ENCODE results near the gene DNAL1.

The DNAL1 gene

GRCh38 chr14:73744874-73745529 is 100.2 kb downstream of the DNAL1 start:
- DNase-seq (ENCODE audit: low read depth) = no peak

- DNase-seq (ENCODE audit: low read depth) = no peak
Observed at GRCh38 chr14:73745571-73746519, 101.1 kb downstream of the DNAL1 start.

- DNase-seq (ENCODE audit: low read depth) = no peak
Observed at GRCh38 chr14:73746520-73747378, 102.0 kb downstream of the DNAL1 start.

- DNase-seq (ENCODE audit: low read depth) = no peak
Observed at GRCh38 chr14:73747379-73748211, 102.8 kb downstream of the DNAL1 start.

- DNase-seq (ENCODE audit: low read depth) = no peak
Observed at GRCh38 chr14:73748858-73749357, 104.1 kb downstream of the DNAL1 start.

GRCh38 chr14:73749706-73750530 is 105.1 kb downstream of the DNAL1 start:
- DNase-seq (ENCODE audit: low read depth) = no peak

GRCh38 chr14:73750531-73750901 is 105.7 kb downstream of the DNAL1 start:
- no peak for DNase-seq (ENCODE audit: low read depth)

- no peak for DNase-seq (ENCODE audit: low read depth)
Observed at GRCh38 chr14:73751157-73751691, 106.4 kb downstream of the DNAL1 start.

GRCh38 chr14:73752297-73752992 is 107.7 kb downstream of the DNAL1 start:
- DNase-seq (ENCODE audit: low read depth) = no peak

All from stromal cell of bone marrow (primary cell).